Stimulated activated effector memory CD8-positive, alpha-beta T cell treated with anti-CD3 and anti-CD28 coated beads, Interleukin-12 subunit alpha, Interleukin-12 subunit beta, amount 100 ng/mL, for 72 hours (primary cell): ENCODE data around the gene QSOX2.

ENCODE experiments used
- ATAC-seq: fragments of 150-1000 bp; cut with Tn5 transposase; 2 replicates; pipeline ENCODE4 v1.10.0; 2021
- DNase-seq, 2 donors: peaks; one replicate each; pipeline ENCODE4 v3.0.0; 2021 to 2022; ENCODE audit warnings: low spot score in 2 of 2
- H3K27ac Mint-ChIP-seq: one replicate; pipeline ENCODE4 v1.8.0; 2022; ENCODE audit warnings: mild to moderate bottlenecking, mixed read lengths
- H3K36me3 Mint-ChIP-seq: one replicate; pipeline ENCODE4 v1.8.0; 2022; ENCODE audit warnings: mild to moderate bottlenecking, mixed read lengths
- H3K4me1 Mint-ChIP-seq: one replicate; pipeline ENCODE4 v1.8.0; 2022; ENCODE audit warnings: mixed read lengths
- H3K4me3 Mint-ChIP-seq: one replicate; pipeline ENCODE4 v1.8.0; 2022; ENCODE audit warnings: mild to moderate bottlenecking, mixed read lengths
- H3K9me3 Mint-ChIP-seq: one replicate; pipeline ENCODE4 v1.8.0; 2022; ENCODE audit warnings: mixed read lengths

QSOX2 gene

GRCh38 chr9:136216541-136217244, 28.9 kb downstream of the QSOX2 start:
- Mint-ChIP-seq H3K9me3 (no peaks in the 10 kb centered on the region), H3K4me1 (peaks cover 10% of the 10 kb centered on the region), H3K36me3 (peaks cover 93% of the 10 kb centered on the region), H3K4me3 (no peak overlapping the region), H3K27ac (no peak overlapping the region)
- ATAC-seq (no peak), DNase-seq (no peak)

- no peaks in the 10 kb centered on the region for H3K9me3 Mint-ChIP-seq
- H3K36me3 Mint-ChIP-seq: peaks cover 82% of the 10 kb centered on the region
- H3K4me1 Mint-ChIP-seq: no peaks in the 10 kb centered on the region
- DNase-seq (no peak), ATAC-seq (no peak)
- no peak overlapping the region for H3K4me3 Mint-ChIP-seq
- H3K27ac Mint-ChIP-seq: no peak overlapping the region
Observed at GRCh38 chr9:136213733-136214132, 31.9 kb downstream of the QSOX2 start.

- Mint-ChIP-seq H3K4me3 (no peak overlapping the region), H3K27ac (no peak overlapping the region), H3K9me3 (no peaks in the 10 kb centered on the region), H3K36me3 (peaks cover 77% of the 10 kb centered on the region), H3K4me1 (no peaks in the 10 kb centered on the region)
- ATAC-seq: no peak
- no peak for DNase-seq
Observed at GRCh38 chr9:136212345-136212950, 33.2 kb downstream of the QSOX2 start.

GRCh38 chr9:136211441-136212344, 33.9 kb downstream of the QSOX2 start:
- H3K9me3 Mint-ChIP-seq: no peaks in the 10 kb centered on the region
- H3K27ac Mint-ChIP-seq: no peak overlapping the region
- DNase-seq (no peak), ATAC-seq (no peak)
- H3K36me3 Mint-ChIP-seq: peaks cover 70% of the 10 kb centered on the region
- H3K4me1 Mint-ChIP-seq: no peaks in the 10 kb centered on the region
- H3K4me3 Mint-ChIP-seq: no peak overlapping the region

GRCh38 chr9:136211006-136211405, 34.6 kb downstream of the QSOX2 start:
- peaks cover 63% of the 10 kb centered on the region for H3K36me3 Mint-ChIP-seq

GRCh38 chr9:136210276-136210675, 35.3 kb downstream of the QSOX2 start:
- Mint-ChIP-seq H3K4me3 (no peak overlapping the region), H3K4me1 (no peaks in the 10 kb centered on the region), H3K36me3 (peaks cover 55% of the 10 kb centered on the region), H3K9me3 (no peaks in the 10 kb centered on the region), H3K27ac (no peak overlapping the region)
- ATAC-seq (no peak), DNase-seq (no peak)

More at GRCh38 chr9:136211006-136211405, 34.6 kb downstream of the QSOX2 start:
- H3K9me3 Mint-ChIP-seq: no peaks in the 10 kb centered on the region
- H3K4me1 Mint-ChIP-seq: no peaks in the 10 kb centered on the region
- no peak for ATAC-seq
- DNase-seq: no peak
- no peak overlapping the region for H3K4me3 Mint-ChIP-seq
- no peak overlapping the region for H3K27ac Mint-ChIP-seq

GRCh38 chr9:136209786-136210185, 35.8 kb downstream of the QSOX2 start:
- no peak overlapping the region for H3K27ac Mint-ChIP-seq
- no peaks in the 10 kb centered on the region for H3K9me3 Mint-ChIP-seq
- DNase-seq (no peak), ATAC-seq (no peak)
- H3K36me3 Mint-ChIP-seq: peaks cover 50% of the 10 kb centered on the region
- H3K4me3 Mint-ChIP-seq: no peak overlapping the region
- no peaks in the 10 kb centered on the region for H3K4me1 Mint-ChIP-seq

GRCh38 chr9:136209232-136209631, 36.4 kb downstream of the QSOX2 start:
- ATAC-seq (no peak), DNase-seq (no peak)
- H3K36me3 Mint-ChIP-seq: peaks cover 45% of the 10 kb centered on the region
- H3K4me3 Mint-ChIP-seq: no peak overlapping the region
- H3K27ac Mint-ChIP-seq: no peak overlapping the region
- H3K4me1 Mint-ChIP-seq: no peaks in the 10 kb centered on the region
- H3K9me3 Mint-ChIP-seq: no peaks in the 10 kb centered on the region

GRCh38 chr9:136208675-136209074, 36.9 kb downstream of the QSOX2 start:
- no peak overlapping the region for H3K4me3 Mint-ChIP-seq
- H3K36me3 Mint-ChIP-seq: peaks cover 39% of the 10 kb centered on the region
- H3K4me1 Mint-ChIP-seq: no peaks in the 10 kb centered on the region
- H3K27ac Mint-ChIP-seq: no peak overlapping the region
- DNase-seq (no peak), ATAC-seq (no peak)
- H3K9me3 Mint-ChIP-seq: no peaks in the 10 kb centered on the region

GRCh38 chr9:136207616-136208015, 38.0 kb downstream of the QSOX2 start:
- Mint-ChIP-seq H3K9me3 (no peaks in the 10 kb centered on the region), H3K4me1 (no peaks in the 10 kb centered on the region), H3K36me3 (peaks cover 29% of the 10 kb centered on the region), H3K4me3 (no peak overlapping the region), H3K27ac (no peak overlapping the region)
- ATAC-seq: no peak
- no peak for DNase-seq

GRCh38 chr9:136206602-136207275, 38.9 kb downstream of the QSOX2 start:
- Mint-ChIP-seq H3K36me3 (peaks cover 20% of the 10 kb centered on the region), H3K4me1 (no peaks in the 10 kb centered on the region), H3K27ac (no peak overlapping the region), H3K9me3 (no peaks in the 10 kb centered on the region), H3K4me3 (no peak overlapping the region)
- DNase-seq (no peak), ATAC-seq (no peak)

GRCh38 chr9:136205707-136205992, 40.0 kb downstream of the QSOX2 start:
- Mint-ChIP-seq H3K4me1 (no peaks in the 10 kb centered on the region), H3K36me3 (peaks cover 14% of the 10 kb centered on the region), H3K9me3 (no peaks in the 10 kb centered on the region), H3K4me3 (no peak overlapping the region), H3K27ac (no peak overlapping the region)
- no peak for ATAC-seq
- no peak for DNase-seq

GRCh38 chr9:136204838-136205706, 40.5 kb downstream of the QSOX2 start, which contains the start of gene LHX3:
TSS of gene LHX3 (minus strand) at chr9:136205128. CDS start at chr9:136205012, 116 bp downstream.
- Mint-ChIP-seq H3K4me1 (no peaks in the 10 kb centered on the region), H3K4me3 (no peak within 1 kb of the TSS), H3K36me3 (peaks cover 13% of the 10 kb centered on the region), H3K9me3 (no peaks in the 10 kb centered on the region), H3K27ac (no peak within 1 kb of the TSS)
- DNase-seq: no peak
- ATAC-seq: peak; percentile 20

GRCh38 chr9:136204145-136204805, 41.3 kb downstream of the QSOX2 start:
- Mint-ChIP-seq H3K27ac (no peak overlapping the region), H3K4me3 (no peak overlapping the region), H3K4me1 (no peaks in the 10 kb centered on the region), H3K36me3 (peaks cover 12% of the 10 kb centered on the region), H3K9me3 (no peaks in the 10 kb centered on the region)
- ATAC-seq (no peak), DNase-seq (no peak)
